IPS-11a (cell line): Measurements from ENCODE around the gene EGFL8.

ENCODE experiments used
- H3K4me3 ChIP-seq: one replicate; pipeline ENCODE4 v1.5.1; 2013; ENCODE audit warnings: low read depth, low read length, control low read depth

EGFL8 gene

DNA sequence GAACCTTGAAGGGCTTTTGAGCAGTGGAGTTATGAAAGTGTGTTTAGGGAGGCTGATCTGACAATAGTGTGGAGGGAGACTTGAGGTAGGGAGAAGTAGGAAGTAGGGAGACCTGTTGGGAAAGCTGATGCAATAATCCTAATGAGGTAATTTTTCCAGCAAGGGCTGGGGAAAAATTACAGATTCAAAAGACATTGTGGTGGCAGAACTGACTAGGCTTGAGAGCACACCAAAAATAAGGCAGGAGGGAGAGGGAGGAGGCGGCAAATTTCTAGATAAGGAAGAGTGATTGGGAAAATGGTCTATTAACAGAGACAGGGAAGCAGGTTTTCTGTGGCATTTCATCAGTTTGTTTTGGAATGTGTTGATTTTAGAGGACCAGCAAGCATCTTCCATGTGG is 18.1 kb upstream of the EGFL8 start:
- H3K4me3 ChIP-seq: no peak overlapping the region

DNA sequence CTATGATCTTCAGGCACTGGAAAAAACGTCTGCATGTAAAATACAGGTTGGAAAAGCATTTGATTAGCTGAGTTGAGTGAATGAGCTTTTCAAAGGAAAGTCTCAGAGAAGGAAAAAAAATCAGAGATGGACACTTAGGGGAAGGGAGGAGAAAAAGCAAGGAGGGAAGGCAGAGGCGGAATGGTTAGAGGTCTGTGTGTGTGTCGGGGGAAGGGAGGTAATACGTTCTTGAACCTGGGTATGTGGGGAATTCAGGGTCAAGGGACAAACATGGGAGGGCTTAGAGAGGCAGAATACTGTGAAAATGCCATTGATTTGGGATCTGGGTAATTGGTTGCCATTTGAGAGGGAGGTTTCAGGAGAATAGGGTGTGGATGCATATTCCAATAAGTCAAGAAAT is 17.7 kb upstream of the EGFL8 start:
- H3K4me3 ChIP-seq: no peak overlapping the region

DNA sequence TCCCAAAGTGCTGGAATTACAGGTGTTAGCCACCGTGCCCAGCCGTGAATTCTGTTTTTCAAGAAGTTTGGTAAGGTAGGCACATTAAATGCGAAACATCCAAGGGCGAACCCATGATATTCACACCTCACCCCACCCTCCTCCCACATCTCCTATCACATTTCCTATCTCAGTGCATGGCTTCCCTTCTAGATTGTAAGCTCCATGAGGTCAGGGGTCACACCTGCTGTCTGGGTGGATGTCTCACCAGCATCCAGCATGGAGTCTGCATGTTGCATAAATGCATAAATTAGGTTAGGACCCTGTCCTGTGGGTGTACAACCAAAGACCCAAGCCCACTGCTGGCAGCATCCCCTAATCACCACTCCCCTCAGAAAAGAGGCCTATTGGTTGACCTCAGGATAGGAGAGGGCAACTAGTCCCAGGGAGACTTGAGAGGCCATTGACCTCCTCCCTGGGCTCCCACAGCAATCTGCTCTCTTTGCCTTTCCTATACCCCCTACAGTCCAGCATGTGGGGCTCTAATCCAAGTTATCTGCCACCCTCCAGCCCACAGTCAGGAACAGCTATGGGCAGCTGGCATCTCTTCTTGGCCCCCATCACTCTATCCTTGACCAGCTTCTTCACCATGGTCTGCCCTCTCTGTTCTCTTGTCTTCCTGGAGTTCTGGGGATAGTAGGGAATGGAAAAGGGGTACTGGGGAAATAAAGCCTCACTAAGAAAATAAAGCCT is 16.8 kb upstream of the EGFL8 start:
- no peak overlapping the region for H3K4me3 ChIP-seq

DNA sequence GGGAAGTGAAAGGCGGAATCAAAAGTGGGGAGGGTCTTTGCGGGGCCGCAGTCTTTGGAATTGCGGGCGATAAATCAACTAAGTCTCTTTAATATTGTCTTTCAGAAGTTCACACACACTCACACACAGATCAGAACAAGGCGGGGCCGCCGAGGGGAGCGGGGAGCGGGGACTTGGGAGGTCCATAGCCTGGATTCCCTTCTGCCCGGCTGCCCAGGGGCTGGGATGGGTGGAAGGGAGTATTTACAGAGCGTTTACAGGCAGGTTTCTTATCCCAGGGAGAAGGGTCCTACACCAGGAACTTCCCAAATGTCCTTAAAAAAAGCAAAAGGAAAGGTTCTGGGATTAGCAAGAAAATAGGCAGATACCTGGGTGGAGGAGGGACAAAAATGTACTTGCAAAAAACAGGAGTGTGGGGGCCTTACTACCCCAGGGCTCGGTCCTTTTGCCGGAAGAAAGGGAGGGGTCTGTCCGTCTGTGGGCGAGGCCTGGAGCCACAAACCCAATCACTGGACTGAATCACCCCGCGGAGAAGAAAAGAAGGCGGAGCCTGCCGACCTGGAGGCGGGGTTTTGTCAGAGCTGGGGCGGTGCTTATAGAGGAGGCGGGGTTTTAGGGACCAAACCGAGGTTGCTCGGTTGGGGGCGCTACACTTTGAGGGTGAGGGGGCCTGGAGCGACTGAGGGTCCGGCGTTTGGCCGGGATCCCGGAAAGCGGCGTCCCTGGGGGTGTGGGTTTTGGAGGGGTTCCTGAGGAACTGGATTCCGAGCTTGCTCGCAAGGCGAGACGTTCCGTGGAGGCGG is 15.9 kb upstream of the EGFL8 start:
- peak overlapping the region; percentile 36 for H3K4me3 ChIP-seq

DNA sequence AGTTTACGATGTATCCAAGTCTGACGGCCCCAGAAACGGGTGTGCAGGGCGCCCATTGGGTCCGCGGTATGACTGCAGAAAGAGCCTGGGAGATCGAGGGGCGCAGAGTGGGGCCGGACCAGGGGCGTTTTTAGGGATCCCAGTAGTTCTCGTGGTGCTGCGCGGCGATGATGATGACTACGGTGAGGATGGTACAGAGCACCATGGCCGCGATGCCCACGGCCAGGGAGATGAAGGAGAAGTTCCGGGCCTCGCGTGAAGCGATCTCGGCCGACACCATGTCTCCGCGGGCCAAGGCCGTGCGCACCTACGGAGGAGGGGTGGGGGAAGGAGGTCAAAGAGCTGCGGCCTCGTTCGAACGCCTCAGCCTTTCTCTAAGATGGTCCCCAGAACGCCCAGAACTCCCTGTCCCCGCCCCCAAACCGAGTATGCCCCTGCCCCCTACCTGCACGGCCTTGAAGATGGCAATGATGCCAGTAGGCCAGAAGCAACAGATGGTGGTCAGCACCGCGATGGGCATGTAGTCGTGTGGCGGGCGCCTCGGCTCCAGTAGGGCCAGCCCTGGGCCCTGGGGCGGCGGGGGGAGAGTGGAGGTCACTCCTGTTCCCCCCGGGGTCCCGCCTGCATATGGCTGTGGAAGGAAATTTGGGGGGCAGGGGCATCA is 15.2 kb upstream of the EGFL8 start:
- peak overlapping the region; percentile 36 for H3K4me3 ChIP-seq

DNA sequence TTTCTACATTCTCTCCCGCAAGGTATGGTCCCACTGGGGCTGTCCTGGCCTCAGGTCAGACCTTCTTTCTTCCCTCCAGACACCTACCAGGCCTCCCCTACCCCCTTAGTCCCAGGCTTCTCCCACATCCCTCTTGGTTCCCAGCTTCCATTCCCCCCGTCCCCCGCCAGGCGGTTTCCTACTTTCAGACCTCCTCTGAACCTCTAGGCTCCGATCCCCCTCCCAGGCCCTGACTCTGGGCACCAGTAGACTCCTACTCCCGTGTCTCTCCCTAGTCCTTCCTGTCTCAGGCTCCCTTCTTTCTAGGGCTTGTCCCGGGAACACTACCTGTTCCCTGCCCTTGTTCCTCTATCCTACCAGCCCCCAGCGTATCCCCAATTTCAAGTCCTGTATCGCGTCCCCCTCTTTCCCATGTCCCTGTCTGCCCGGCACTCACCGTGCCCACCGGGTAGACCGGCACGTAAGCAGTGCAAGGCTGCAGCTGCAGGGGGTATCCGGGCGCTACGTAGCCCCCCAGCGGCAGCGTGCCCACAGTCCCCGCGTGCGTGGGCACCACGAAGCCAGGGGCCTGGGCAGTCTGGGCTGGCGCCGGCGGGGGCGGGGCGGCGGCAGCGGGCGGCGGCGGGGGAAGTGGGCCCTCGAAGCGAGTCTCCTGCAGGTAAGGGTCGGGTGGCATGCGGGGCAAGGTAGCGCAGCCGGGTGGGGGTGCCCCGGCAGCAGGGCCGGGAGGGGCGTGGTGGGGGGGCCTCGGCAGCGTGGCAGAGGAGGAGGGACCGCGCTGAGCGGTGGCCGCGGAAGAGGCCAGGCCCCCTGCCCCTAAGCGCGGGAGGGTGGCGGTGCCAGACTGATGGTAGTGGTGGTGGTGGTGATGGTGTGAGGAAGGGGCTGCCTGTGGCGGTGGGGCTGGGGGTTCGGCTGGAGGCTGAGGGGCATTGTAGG is 14.2 kb upstream of the EGFL8 start:
- H3K4me3 ChIP-seq: peak overlapping the region; percentile 25

DNA sequence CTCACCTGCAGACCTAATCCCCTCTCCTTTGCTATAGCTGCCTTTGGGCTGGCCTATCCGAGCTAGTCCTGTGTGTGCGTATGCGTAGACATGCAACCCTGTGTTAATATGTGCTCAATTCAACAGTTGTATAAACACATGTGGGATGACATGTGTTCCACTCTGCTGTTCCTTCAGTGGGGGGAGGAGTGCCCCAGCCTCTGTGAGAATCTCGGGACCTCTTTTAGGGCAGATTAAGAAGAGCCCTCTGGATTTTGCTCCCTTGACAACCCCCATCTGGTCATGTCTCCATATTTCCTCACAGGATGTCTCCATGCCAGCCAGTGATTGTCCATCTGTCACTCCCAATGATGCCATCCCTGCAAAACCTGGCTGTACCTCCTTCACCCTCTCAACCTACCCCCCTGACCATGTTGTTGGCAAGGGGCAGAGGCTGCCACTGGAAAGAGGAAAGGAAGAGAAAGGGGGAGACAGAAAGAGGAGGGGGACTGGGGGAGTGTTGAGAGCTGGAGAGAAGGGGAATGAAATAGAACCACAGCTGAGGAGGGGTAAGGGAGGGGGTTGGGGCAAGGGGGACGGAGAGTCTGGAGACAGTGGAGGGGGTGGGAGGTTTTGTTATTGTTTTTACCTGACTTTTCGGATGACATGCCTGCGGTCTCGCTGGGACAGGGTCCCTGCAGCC is 13.1 kb upstream of the EGFL8 start:
- H3K4me3 ChIP-seq: no peak overlapping the region

DNA sequence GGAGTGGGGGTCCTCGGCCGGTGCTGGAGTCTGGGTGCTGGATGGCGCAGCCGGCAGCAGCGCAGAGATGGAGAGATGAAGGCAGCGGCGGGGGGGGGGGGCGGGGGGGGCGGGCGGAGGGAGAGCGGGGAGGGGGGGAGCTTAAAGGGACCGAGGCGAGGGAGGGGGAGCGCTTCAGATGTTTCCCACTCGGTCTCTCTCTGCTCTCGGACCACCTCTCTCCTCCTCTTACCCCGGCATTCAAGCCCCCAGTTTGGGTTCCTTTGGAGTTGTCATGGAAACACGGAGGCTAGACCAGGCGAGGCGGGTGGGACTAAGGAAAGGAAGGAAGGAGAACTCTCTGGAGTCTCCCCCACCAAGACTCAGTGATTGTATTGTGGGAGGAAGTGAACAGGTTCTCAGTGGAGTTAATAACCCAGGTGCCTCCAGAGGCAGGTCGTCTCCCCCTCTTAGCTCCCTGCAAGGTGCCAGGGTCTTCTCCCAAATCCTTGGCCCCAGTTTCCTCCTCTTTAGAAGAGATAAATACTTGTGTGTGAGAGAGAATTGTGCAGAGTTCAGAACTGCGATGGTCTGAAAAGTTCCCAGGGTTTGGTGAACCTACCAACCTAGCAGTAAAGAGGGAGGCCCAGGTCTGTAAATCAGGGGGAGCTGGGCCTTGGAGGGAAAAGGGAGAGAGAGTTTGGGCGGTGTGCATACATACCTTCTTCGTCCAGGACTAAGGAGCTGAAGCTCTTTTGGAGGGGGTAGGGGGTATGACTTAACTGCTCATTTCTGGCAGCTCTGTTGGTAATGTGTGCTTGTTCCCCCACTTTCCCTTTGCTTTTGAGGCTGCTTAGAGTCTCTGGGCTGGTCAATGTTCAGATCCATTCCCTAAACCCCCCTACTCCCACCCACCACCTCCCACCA is 12.3 kb upstream of the EGFL8 start, which contains the start of gene PRRT1:
TSS of gene PRRT1 (minus strand) at position 77 of the 906 bp plus-strand sequence. CDS start 112 bp downstream, outside the sequence.
- H3K4me3 ChIP-seq: peak within 1 kb of the TSS; percentile 93

DNA sequence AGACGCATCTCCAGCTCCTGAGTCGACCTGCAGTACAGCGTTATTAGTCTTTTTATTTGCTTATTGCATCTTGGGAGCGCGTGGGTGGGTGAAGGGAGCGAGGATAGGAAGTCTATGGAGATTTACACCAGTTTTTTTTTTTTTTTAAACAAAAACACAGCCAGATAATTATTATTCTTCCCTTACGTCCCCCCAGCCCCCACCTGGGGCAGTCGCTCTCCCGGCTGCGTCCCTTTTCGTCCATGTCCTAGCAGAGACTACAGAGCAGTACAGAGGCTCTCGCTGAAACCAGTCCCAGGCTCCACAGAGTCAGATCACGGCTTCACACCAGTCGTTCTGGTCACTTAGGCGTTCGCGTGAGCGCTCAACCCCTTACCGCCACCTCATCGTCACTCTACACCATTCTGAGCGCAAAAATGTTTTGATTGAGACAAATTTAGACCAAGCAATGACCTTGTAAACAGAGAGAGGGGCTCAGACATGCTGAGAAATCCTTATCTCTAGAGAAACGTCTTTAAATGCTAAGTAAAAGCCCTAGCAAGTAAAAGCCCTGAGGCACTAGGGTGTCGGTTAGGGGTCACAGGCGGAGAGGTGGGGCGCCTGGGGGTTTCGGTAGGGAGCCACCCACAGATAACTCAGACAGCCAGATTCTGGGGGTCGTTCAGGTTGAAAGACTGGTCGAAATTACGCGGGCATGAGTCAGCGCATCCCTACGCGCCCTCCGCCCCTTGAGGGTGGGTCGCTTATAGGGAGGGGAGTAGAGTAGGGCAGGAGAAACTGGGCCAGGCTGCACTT is 11.4 kb upstream of the EGFL8 start:
- H3K4me3 ChIP-seq: peak overlapping the region; percentile 93

DNA sequence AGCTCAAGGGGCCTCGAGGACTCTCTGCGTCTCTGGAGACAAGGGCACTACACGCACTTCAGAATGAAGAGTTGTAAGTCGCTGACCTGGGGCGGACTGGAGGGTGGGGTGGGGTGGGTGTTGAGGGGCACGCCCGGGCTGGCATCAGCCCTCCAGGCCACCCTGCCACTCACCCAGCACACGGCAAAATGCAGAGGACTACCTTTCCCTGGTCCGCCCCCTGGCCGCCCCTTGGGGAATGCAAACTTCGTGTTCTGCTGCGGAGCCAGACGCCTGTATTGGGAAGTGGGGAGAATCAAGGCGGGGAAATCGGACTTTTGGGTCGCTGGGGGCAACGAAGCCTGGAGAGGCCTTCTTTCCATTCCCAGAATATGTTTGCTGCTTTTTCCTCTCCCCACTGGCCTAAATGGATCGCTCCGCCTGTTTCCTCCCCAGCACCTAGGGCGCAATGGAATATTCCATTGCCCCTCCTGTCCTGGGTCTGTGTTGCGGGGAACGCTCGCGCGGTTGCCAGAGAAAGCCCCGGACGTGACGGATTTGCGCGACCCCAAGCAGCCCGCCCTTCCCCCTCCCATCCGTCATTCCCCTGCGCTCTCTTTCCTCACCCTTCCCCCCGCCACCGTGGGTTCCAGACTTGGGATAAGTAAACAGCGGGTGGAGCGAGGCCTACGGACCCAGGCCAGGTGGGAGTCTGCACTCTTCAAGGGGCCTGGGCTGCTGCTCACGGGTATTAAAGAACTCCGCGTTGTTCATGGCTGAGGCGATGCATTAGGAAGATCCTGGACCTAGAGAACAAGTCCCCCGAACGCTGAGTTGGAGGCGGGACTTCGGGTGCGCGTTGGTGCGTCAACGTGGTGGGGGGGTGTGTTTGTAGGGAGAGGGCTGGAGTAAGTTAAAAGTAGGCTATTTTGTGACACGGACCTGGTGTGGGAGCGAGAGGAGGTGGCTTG is 10.6 kb upstream of the EGFL8 start, which contains the start of gene PPT2:
TSS of gene PPT2 (plus strand) at position 578 of the 950 bp plus-strand sequence. CDS start 454 bp downstream, outside the sequence.
- peak within 1 kb of the TSS; percentile 93 for H3K4me3 ChIP-seq

DNA sequence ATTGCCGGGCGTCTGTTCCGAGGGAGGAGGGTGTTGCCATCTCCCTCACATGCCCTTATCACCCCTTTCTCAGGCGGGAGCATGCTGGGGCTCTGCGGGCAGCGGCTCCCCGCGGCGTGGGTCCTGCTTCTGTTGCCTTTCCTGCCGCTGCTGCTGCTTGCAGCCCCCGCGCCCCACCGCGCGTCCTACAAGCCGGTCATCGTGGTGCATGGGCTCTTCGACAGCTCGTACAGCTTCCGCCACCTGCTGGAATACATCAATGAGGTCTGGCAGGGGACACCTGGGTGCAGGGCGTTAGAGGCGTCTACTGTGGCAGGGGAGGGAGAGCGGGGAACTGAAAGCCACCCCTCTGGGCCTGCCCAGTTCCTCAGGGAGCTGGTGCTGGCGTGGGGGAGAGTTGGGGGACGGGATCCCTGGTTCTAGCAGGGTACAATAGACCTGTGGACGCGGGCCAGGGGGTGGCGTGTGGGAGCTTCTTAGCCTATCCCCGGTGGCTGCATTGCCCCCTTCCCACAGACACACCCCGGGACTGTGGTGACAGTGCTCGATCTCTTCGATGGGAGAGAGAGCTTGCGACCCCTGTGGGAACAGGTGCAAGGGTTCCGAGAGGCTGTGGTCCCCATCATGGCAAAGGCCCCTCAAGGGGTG is 9.8 kb upstream of the EGFL8 start:
- peak overlapping the region; percentile 93 for H3K4me3 ChIP-seq

DNA sequence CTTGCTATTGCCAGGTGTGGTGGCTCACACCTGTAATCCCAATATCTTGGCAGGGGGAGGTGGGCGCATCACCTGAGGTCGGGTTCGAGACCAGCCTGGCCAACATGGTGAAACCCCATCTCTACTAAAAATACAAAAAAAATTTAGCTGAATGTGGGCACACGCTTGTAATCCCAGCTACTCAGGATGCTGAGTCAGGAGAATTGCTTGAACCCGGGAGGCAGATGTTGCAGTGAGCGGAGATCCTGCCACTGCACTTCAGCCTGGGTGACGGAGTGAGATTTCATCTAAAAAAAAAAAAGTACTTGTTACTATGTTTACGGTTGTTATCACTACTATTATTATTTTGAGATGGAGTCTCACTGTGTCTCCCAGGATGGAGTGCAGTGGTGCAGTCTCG is 7.5 kb upstream of the EGFL8 start:
- H3K4me3 ChIP-seq: no peak overlapping the region

DNA sequence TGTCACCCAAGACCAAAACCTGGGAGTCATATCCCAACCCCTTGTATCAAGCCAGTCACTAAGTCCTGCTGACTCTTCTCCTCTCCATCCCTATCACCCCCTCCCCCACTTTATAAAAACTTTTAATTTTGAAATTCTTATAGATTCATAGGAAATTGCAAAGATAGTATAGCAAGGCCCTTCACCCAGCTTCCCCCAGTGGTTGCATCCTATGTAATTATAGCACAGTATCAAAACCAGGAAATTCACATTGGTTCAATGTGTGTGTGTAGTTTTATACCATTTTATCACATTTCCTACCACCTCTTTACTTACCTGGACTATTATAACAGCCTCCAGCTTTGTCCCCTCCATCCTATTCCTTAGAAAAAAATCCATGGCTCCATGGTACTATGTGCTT is 6.3 kb upstream of the EGFL8 start:
- H3K4me3 ChIP-seq: no peak overlapping the region

DNA sequence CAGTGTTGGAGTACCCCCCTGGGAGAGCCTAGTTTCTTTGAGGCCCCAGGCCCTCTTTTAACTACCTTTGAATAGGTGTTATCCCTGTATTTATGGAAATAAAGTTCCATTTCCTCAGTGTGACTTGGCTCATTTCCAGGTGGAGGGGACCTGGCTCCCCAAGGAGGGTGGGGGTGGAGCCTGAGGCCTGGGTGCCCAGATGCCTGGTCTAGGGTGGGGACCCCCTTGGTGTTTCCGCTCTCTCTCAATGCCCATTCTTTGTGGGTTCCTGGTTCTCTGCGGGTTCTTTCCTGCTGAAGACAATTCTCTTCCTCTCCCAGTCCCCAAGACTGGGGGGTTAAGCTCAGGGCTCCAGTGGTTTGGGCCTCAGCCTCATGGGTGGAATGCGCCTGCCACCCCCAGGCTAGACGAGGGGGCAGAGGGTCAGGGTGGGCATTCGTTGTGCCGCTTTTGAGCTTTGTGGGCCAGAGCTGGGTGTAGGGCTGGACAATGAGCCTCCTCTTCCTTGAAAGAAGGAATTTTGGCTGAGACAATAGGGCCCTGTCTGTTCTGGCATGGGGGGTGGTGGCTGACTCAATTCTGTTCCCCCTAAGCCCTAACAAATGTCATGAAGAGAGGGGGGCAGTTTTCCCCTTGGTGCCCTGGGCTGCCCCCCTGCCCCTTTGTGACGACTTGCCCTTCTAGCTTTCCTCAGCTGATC is 686 bp upstream of the EGFL8 start:
- no peak overlapping the region for H3K4me3 ChIP-seq

DNA sequence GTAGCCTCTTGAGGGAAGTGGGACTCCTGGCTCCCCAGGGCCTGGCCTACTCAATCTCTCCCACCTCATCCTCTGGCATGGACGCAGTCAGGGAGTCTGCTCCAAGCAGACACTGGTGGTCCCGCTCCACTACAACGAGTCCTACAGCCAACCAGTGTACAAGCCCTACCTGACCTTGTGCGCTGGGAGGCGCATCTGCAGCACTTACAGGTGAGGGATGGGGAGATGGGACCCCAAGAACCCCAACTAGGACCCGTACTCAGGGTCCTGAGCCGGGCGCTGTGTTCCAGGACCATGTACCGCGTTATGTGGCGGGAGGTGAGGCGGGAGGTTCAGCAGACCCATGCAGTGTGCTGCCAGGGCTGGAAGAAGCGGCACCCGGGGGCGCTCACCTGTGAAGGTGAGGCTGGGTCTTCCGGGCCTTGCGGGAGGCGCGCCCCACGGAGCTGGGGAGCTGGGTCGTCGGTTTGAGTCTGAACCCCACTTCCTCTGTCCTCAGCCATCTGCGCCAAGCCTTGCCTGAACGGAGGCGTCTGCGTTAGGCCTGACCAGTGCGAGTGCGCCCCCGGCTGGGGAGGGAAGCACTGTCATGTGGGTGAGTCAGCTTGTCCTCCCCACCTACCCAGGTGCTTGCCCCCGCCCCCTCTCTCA is 2.1 kb downstream of the EGFL8 start:
- no peak overlapping the region for H3K4me3 ChIP-seq
